ENCODE data around the gene ILDR1. TPM values are rescaled to one million over a fixed set of nuclear protein-coding genes. Genes with fewer than 3 reads are reported as not detected.

ILDR1 gene
- total RNA-seq, 3 donors from 2014 or later: 10.9 to 36.8 (median 17.2) TPM

Other genes with a start within 250 kb of the ILDR1 start
- gene IQCB1, start 187.2 kb downstream of the ILDR1 start, total RNA-seq: 10 to 100 TPM; 14.5 to 25.1 (median 22.2) TPM
- 1 to 10 TPM; 5.6 to 8.9 (median 6.7) TPM for gene EAF2, start 187.0 kb downstream of the ILDR1 start, total RNA-seq
- 1 to 10 TPM; 4.3 to 8.6 (median 4.5) TPM for gene SLC15A2, start 127.8 kb downstream of the ILDR1 start, total RNA-seq
- gene CD86, start 33.1 kb upstream of the ILDR1 start, total RNA-seq: 1 to 10 TPM; 3.7 to 5.8 (median 5.1) TPM
- 1 to 10 TPM in 1 of 3 donors, under 1 TPM in 2; 0.32 to 1.2 (median 0.36) TPM for gene CASR, start 161.4 kb upstream of the ILDR1 start, total RNA-seq